Measurements from ENCODE around the gene PDE4D.

GRCh38 chr5:59193616-59194319 lies 699.8 kb downstream of the PDE4D start:
- TF ChIP-seq MXI1 (IDR thresholded peaks at IDR 0.05; ENCODE audit: low read depth, low read length) (no peak), SREBF1 (IDR thresholded peaks at IDR 0.05; ENCODE audit: low read length) (no peak), RAD51 (IDR thresholded peaks at IDR 0.05) (no peak), CTCF (IDR thresholded peaks at IDR 0.05 in 2 of 3, conservative IDR thresholded peaks at IDR 0.05 in 1 of 3; ENCODE audit: control insufficient read depth in 2 of 3, extremely low read depth in 1 of 3, insufficient read depth in 1 of 3, low read depth in 3 of 3, low read length in 3 of 3) (no peak), POLR2AphosphoS5 (IDR thresholded peaks at IDR 0.05; ENCODE audit: low read length) (no peak), BHLHE40 (IDR thresholded peaks at IDR 0.05; ENCODE audit: borderline replicate concordance in 1 of 2, low read depth in 2 of 2, low read length in 1 of 2) (no peak), SIN3A (IDR thresholded peaks at IDR 0.05; ENCODE audit: low read depth, low read length) (no peak), POLR2A (IDR thresholded peaks at IDR 0.05; ENCODE audit: low read depth, low read length) (no peak), ELK1 (IDR thresholded peaks at IDR 0.05; ENCODE audit: low read depth, low read length) (no peak), KLF5 (IDR thresholded peaks at IDR 0.05; ENCODE audit: partially characterized antibody) (no peak)

All from GM12878 (cell line).